HepG2 (cell line): Measurements from ENCODE around the gene HLF. TPM values are rescaled to one million over a fixed set of nuclear protein-coding genes. Genes with fewer than 3 reads are reported as not detected.

Experiments used
- AGO2 ChIP-seq: fragments of 200-400 bp; formaldehyde crosslinking; optimal IDR thresholded peaks from 2 replicates; pipeline ENCODE3; 2017; ENCODE audit warnings: mild to moderate bottlenecking, low read depth, low read length, moderate library complexity
- ASH2L ChIP-seq: fragments of 300-600, 200-600 bp; sonication (generic); IDR thresholded peaks from 2 replicates; pipeline ENCODE4 v1.7.0; 2017; ENCODE audit warnings: low read depth, mild to moderate bottlenecking, moderate library complexity, mixed read lengths, low read length; ENCODE audit not compliant: insufficient read length
- ATF6 ChIP-seq: sonication (generic); formaldehyde crosslinking; conservative IDR thresholded peaks from 2 replicates; pipeline ENCODE4 v1.4.0; 2020; ENCODE audit warnings: missing genetic modification reagents
- ETV5 ChIP-seq: IDR thresholded peaks from 2 replicates; pipeline ENCODE4 v1.6.1; 2018; ENCODE audit warnings: missing biosample characterization, missing genetic modification reagents, inconsistent platforms, borderline replicate concordance
- KDM5A ChIP-seq: fragments of 200-600 bp; sonication (generic); IDR thresholded peaks from 2 replicates; pipeline ENCODE4 v1.7.0; 2018; ENCODE audit warnings: antibody characterized with exemption, mild to moderate bottlenecking, low read length, borderline replicate concordance
- NCOA2 ChIP-seq: sonication (generic); formaldehyde crosslinking; IDR thresholded peaks from 2 replicates; pipeline ENCODE4 v1.8.0; 2022; ENCODE audit warnings: inconsistent platforms
- NONO ChIP-seq, 2 experiments: fragments of 450-650 bp in 1 of 2; sonication (generic) in 1 of 2; formaldehyde crosslinking in 1 of 2; IDR thresholded peaks in 1 of 2; conservative IDR thresholded peaks in 1 of 2; 2 replicates each; pipeline versions ENCODE4 v1.6.1 to v1.8.0; 2017 to 2022; ENCODE audit warnings: mild to moderate bottlenecking in 1 of 2, missing genetic modification reagents in 1 of 2, moderate library complexity in 1 of 2
- PLSCR1 ChIP-seq: sonication (generic); formaldehyde crosslinking; IDR thresholded peaks from 2 replicates; pipeline ENCODE4 v1.5.0; 2020; ENCODE audit warnings: missing genetic modification reagents, mild to moderate bottlenecking, borderline replicate concordance
- POGZ ChIP-seq: sonication (generic); formaldehyde crosslinking; IDR thresholded peaks from 2 replicates; pipeline ENCODE4 v1.4.0; 2020; ENCODE audit warnings: mild to moderate bottlenecking, missing genetic modification reagents
- POLR2G ChIP-seq: fragments of 200-400 bp; formaldehyde crosslinking; IDR thresholded peaks from 2 replicates; pipeline ENCODE4 v1.6.1; 2018; ENCODE audit warnings: mild to moderate bottlenecking, low read depth, low read length, moderate library complexity
- PRDM10 ChIP-seq: sonication (generic); formaldehyde crosslinking; IDR thresholded peaks from 2 replicates; pipeline ENCODE4 v1.4.0; 2020; ENCODE audit warnings: low read depth, missing genetic modification reagents
- SSRP1 ChIP-seq: IDR thresholded peaks from 2 replicates; pipeline ENCODE4 v1.6.1; 2016; ENCODE audit warnings: control low read depth
- ZBTB38 ChIP-seq: sonication (generic); formaldehyde crosslinking; IDR thresholded peaks from 2 replicates; pipeline ENCODE4 v1.5.1; 2020; ENCODE audit warnings: mild to moderate bottlenecking, missing genetic modification reagents
- ZNF225 ChIP-seq: sonication (generic); formaldehyde crosslinking; IDR thresholded peaks from 2 replicates; pipeline ENCODE4 v1.4.0; 2020; ENCODE audit warnings: mild to moderate bottlenecking, missing genetic modification reagents
- ZNF234 ChIP-seq: sonication (generic); formaldehyde crosslinking; conservative IDR thresholded peaks from 2 replicates; pipeline ENCODE4 v1.5.1; 2020; ENCODE audit warnings: mild to moderate bottlenecking, missing genetic modification reagents
- ZNF30 ChIP-seq: sonication (generic); formaldehyde crosslinking; IDR thresholded peaks from 2 replicates; pipeline ENCODE4 v1.5.0; 2020; ENCODE audit warnings: mild to moderate bottlenecking, missing genetic modification reagents
- ZNF792 ChIP-seq: IDR thresholded peaks from 2 replicates; pipeline ENCODE4 v1.6.1; 2016
- ZSCAN5A ChIP-seq: sonication (generic); formaldehyde crosslinking; IDR thresholded peaks from 2 replicates; pipeline ENCODE4 v1.8.0; 2022; ENCODE audit warnings: mild to moderate bottlenecking, missing genetic modification reagents, borderline replicate concordance
- polyA plus RNA-seq, 8 experiments: library from polyadenylated mRNA; depleted of rRNA in 3 of 8; stranded (reverse) in 7 of 8; unstranded in 1 of 8; fragments of >200 nt; fragmentation: Illumina TruSeq in 4 of 8; extraction: Trizol in 4 of 8; gene quantifications; 2 replicates each; pipeline versions ENCODE4 v1.2.1 to v1.2.3, GENCODE V29; 2011 to 2016; ENCODE audit warnings: low read depth in 4 of 8, missing spikeins in 1 of 8, mixed read lengths in 1 of 8; ENCODE audit not compliant: insufficient read depth in 1 of 8
- total RNA-seq, 5 experiments: library from RNA; depleted of rRNA; stranded (reverse); fragments of >200 nt; fragmentation: Illumina TruSeq; extraction: Trizol; gene quantifications; 2 replicates each; pipeline ENCODE4 v1.2.3, GENCODE V29; 2016; ENCODE audit warnings: low read depth in 1 of 5

Gene HLF
- total and polyA plus RNA-seq, 2 of the 13 experiments (the other 11 are each of a cell fraction or from before 2014, with no cell fraction given): 202 to 346 TPM

GRCh38 chr17:55264645-55265298, at the start of gene HLF (continued):
- TF ChIP-seq ZBTB38 (peak; percentile 61; the same call in 1 of the 2 replicates), KDM5A (no peak; the same call in 1 of the 2 replicates), ZNF234 (CRISPR knock-in tag) (no peak), ATF6 (CRISPR knock-in tag) (no peak), POLR2G (0 out of 2 replicates have a peak, but pooled peaks have one; percentile 1), ZNF792 (CRISPR knock-in tag) (peak; percentile 52; the same call in 1 of the 2 replicates), ZSCAN5A (no peak), ASH2L (peak; percentile 57), ZNF225 (CRISPR knock-in tag) (no peak), PRDM10 (no peak), SSRP1 (CRISPR knock-in tag) (no peak), NCOA2 (CRISPR knock-in tag) (peak; percentile 11; the same call in 1 of the 2 replicates), ZNF30 (CRISPR knock-in tag) (no peak), PLSCR1 (no peak), POGZ (peak; percentile 8; the same call in 1 of the 2 replicates), NONO (IDR thresholded peaks at IDR 0.05) (no peak), NONO (CRISPR knock-in tag; conservative IDR thresholded peaks at IDR 0.05) (peak; percentile 50; the same call in 1 of the 2 replicates), AGO2 (no peak), ETV5 (peak; percentile 55)
